ENCODE data around the gene PCDH10. TPM values are rescaled to one million over a fixed set of nuclear protein-coding genes. Genes with fewer than 3 reads are reported as not detected.

PCDH10 gene
- total RNA-seq, 6 donors from 2014 or later, result 0.39 to 1.3 (median 0.76) TPM; not detected in 1

DNA sequence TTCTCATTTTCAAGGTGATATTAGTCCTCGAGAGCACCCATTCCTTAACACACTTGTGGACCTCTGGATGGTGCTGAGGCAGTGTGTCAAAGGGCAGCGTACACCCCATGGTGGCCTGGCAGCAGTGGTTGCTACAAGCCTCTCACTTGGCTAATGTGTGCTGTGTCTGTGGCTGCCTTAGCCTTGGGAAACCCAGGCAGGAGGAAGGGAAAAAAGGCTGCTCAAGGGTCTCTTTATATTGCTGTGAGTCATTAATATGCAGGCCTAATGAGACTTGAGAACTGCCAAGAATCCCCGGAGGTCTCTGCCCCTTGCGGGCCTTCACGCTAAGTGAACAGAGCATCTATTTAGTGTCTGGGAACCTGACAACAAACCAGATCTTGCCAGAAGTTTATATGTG, 7.0 kb downstream of the PCDH10 start:
- Histone ChIP-seq H3K27ac (no peak overlapping the region), H3K4me1 (peaks cover 10 to 21% (median 15%) of the 10 kb centered on the region in 4 donors), H3K36me3 (no peaks in the 10 kb centered on the region), H3K4me3 (no peak overlapping the region), H3K9me3 (no peaks in the 10 kb centered on the region), H3K27me3 (peaks cover 0 to 12% (median 7%) of the 10 kb centered on the region in 4 donors)
- TF ChIP-seq POLR2A (IDR thresholded peaks at IDR 0.05), result no peak
- no peak for TF ChIP-seq EP300 (IDR thresholded peaks at IDR 0.05)
- TF ChIP-seq, protein P1, sequence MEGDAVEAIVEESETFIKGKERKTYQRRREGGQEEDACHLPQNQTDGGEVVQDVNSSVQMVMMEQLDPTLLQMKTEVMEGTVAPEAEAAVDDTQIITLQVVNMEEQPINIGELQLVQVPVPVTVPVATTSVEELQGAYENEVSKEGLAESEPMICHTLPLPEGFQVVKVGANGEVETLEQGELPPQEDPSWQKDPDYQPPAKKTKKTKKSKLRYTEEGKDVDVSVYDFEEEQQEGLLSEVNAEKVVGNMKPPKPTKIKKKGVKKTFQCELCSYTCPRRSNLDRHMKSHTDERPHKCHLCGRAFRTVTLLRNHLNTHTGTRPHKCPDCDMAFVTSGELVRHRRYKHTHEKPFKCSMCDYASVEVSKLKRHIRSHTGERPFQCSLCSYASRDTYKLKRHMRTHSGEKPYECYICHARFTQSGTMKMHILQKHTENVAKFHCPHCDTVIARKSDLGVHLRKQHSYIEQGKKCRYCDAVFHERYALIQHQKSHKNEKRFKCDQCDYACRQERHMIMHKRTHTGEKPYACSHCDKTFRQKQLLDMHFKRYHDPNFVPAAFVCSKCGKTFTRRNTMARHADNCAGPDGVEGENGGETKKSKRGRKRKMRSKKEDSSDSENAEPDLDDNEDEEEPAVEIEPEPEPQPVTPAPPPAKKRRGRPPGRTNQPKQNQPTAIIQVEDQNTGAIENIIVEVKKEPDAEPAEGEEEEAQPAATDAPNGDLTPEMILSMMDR (IDR thresholded peaks at IDR 0.05), result no peak
- TF ChIP-seq POLR2AphosphoS5 (IDR thresholded peaks at IDR 0.05), result no peak
- no peak for ATAC-seq (ENCODE audit: low FRiP score in 2 of 2)
- 84 to 92% methylated on average over 5 of the region's 5 CpGs for WGBS, 2 donors
- DNase-seq, result no peak

DNA sequence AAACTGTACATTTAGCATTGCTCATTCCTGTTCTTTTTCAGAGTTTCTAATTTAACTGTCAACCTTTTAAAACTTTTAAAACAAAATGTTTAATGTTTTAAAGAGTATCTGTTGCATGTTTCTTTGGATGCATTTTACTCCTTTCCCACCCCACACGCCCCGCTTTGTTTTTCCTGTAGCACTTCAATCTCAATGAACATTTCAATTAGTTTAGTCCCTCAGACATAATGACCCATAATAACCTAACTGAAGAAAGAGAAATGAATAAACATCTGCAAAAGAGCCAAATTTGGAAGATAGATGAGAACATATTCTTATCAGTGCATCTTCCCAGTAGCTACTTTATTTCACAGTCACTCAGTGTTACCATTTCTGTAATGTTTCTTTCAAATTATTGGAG, 7.5 kb downstream of the PCDH10 start:
- no peak for DNase-seq
- no peak overlapping the region for H3K27ac ChIP-seq
- WGBS, 2 donors, result 91 to 92% methylated on average over 2 of the region's 2 CpGs
- H3K9me3 ChIP-seq, result no peaks in the 10 kb centered on the region
- ATAC-seq (ENCODE audit: low FRiP score in 2 of 2), result no peak
- no peak overlapping the region for H3K4me3 ChIP-seq
- TF ChIP-seq POLR2AphosphoS5 (IDR thresholded peaks at IDR 0.05) (no peak), EP300 (IDR thresholded peaks at IDR 0.05) (no peak), POLR2A (IDR thresholded peaks at IDR 0.05) (no peak)
- TF ChIP-seq, protein P1 (IDR thresholded peaks at IDR 0.05), result no peak
- peaks cover 0 to 7% (median 5%) of the 10 kb centered on the region in 4 donors for H3K27me3 ChIP-seq
- H3K4me1 ChIP-seq, result peaks cover 6 to 17% (median 11%) of the 10 kb centered on the region in 4 donors
- no peaks in the 10 kb centered on the region for H3K36me3 ChIP-seq

DNA sequence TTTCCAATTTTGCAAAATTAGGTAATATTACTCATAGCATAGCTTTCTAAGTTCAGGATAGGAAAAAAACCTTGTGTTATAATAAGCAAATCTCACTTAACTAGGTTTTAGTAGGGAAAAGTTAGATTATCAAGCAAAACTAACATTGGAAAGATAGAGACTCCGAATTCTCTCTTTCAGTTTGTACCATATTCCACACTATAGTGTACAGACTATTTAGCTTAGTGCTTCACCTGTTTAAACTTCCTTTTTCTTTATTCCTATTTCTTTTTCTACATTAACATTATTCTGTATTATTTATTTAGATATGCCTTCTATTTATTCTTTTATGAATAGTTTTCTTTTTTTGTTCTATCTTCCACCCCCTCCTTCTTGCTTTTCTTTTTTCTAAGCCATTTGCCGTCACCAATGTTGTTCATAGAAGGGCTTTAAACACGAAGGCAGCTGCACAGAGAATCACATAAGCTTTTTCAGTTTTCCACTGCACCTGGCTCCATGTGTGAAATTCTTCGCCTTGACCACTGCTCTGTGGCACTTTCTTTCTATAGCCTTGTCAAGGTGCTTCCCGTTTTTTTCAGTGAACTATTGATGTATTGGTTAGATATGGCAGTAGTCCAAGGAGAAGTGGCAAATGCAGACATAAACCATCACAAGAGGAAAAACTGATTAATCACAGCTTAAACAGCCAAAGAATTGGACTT, 8.5 kb downstream of the PCDH10 start:
- no peaks in the 10 kb centered on the region for H3K36me3 ChIP-seq
- WGBS, 2 donors, result 44 to 52% methylated on average over 5 of the region's 5 CpGs
- DNase-seq (no peak), ATAC-seq (ENCODE audit: low FRiP score in 2 of 2) (no peak)
- TF ChIP-seq, protein P1 (IDR thresholded peaks at IDR 0.05), result no peak
- TF ChIP-seq POLR2AphosphoS5 (IDR thresholded peaks at IDR 0.05) (no peak), EP300 (IDR thresholded peaks at IDR 0.05) (no peak), POLR2A (IDR thresholded peaks at IDR 0.05) (no peak)
- H3K27me3 ChIP-seq, result no peaks in the 10 kb centered on the region
- no peaks in the 10 kb centered on the region for H3K9me3 ChIP-seq
- peaks cover 0 to 6% (median 2%) of the 10 kb centered on the region in 4 donors for H3K4me1 ChIP-seq
- H3K27ac ChIP-seq, result no peak overlapping the region
- no peak overlapping the region for H3K4me3 ChIP-seq

DNA sequence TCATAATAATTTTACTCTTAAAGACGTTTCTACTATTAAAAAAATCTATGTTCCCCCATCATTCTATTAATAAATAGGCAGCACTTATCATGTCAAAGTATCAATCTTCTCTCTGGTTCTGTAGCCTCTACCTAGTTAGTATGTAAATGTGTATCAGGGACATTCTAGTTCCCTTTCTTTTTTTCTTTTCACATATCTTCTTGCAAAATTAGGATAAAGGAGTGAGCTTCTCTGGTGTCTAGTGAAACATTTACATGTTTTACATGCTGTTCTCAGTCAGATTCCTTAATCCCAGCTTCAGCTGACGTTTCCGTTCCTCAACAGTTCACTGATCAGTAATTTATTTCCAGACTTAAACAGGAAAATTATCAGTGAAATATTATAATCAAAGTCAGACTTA, 11.8 kb downstream of the PCDH10 start:
- H3K27me3 ChIP-seq, result no peaks in the 10 kb centered on the region
- no peak overlapping the region for H3K4me3 ChIP-seq
- no peak for TF ChIP-seq POLR2A (IDR thresholded peaks at IDR 0.05)
- TF ChIP-seq EP300 (IDR thresholded peaks at IDR 0.05), result no peak
- TF ChIP-seq POLR2AphosphoS5 (IDR thresholded peaks at IDR 0.05), result no peak
- TF ChIP-seq, protein P1 (IDR thresholded peaks at IDR 0.05), result no peak
- H3K36me3 ChIP-seq, result no peaks in the 10 kb centered on the region
- no peak for DNase-seq
- ATAC-seq (ENCODE audit: low FRiP score in 2 of 2), result no peak
- 63 to 68% methylated on average over 3 of the region's 3 CpGs for WGBS, 2 donors
- H3K4me1 ChIP-seq, result no peaks in the 10 kb centered on the region
- H3K9me3 ChIP-seq, result no peaks in the 10 kb centered on the region
- H3K27ac ChIP-seq, result no peak overlapping the region
